Ovary (tissue), 9 donors: ENCODE data around the gene TMEM109. TPM values are rescaled to one million over a fixed set of nuclear protein-coding genes. Genes with fewer than 3 reads are reported as not detected.

ENCODE experiments used
- DNase-seq, 5 donors: peaks; one replicate each; pipeline ENCODE4 v3.0.0-alpha.2; 2019 to 2020
- H3K27ac ChIP-seq, 2 donors: fragments of 200-600 bp; one replicate each; pipeline versions ENCODE4 v1.5.1 to v1.8.0; 2019 to 2022
- H3K27me3 ChIP-seq: fragments of 200-600 bp; one replicate; pipeline ENCODE4 v1.8.0; 2022
- H3K36me3 ChIP-seq: fragments of 200-600 bp; sonication (generic); one replicate; pipeline ENCODE4 v1.5.1; 2019
- H3K4me1 ChIP-seq: one replicate; pipeline ENCODE4 v1.8.1; 2013; ENCODE audit warnings: mild to moderate bottlenecking, moderate library complexity; ENCODE audit not compliant: insufficient read depth
- H3K4me3 ChIP-seq: fragments of 200-600 bp; sonication (generic); one replicate; pipeline ENCODE4 v1.5.1; 2017
- H3K9me3 ChIP-seq, 2 donors: fragments of 200-600 bp in 1 of 2; sonication (generic) in 1 of 2; one replicate each; pipeline versions ENCODE4 v1.5.1 to v1.8.1; 2013 to 2019; ENCODE audit warnings: mild to moderate bottlenecking in 1 of 2, moderate library complexity in 1 of 2
- CTCF ChIP-seq, 3 donors: fragments of 450-650 bp in 2 of 3; fragments of 200-600 bp in 1 of 3; IDR thresholded peaks; one replicate each; pipeline versions ENCODE4 v1.5.1 to v1.8.0; 2016 to 2022; ENCODE audit warnings: antibody characterized with exemption in 3 of 3, mild to moderate bottlenecking in 1 of 3
- EP300 ChIP-seq: sonication (generic); formaldehyde crosslinking; IDR thresholded peaks from one replicate; pipeline ENCODE4 v1.6.1; 2017; ENCODE audit warnings: antibody characterized with exemption
- POLR2A ChIP-seq: fragments of 450-650 bp; IDR thresholded peaks from one replicate; pipeline ENCODE4 v1.6.1; 2017; ENCODE audit warnings: antibody characterized with exemption, mild to moderate bottlenecking, moderate library complexity
- WGBS, 3 donors: extraction: QIAGEN DNeasy Blood & Tissue Kit in 1 of 3; methylation state at CpG; one replicate each; pipeline versions ENCODE4 v1.1.5 to v1.1.7; 2013 to 2017; 5-methylcytosine and 5-hydroxymethylcytosine counted together
- intact Hi-C, 4 donors: fragments of 100-400 bp; cut with DNase I; formaldehyde crosslinking; loops; one replicate each; pipeline versions ENCODE4 v1.11.0 to v1.15.1; 2022 to 2023
- polyA plus RNA-seq, 2 donors: library from polyadenylated mRNA; stranded (reverse); fragments of 200-250 nt in 1 of 2; fragments of 350-450 nt in 1 of 2; fragmentation: Illumina TruSeq in 1 of 2; extraction: RNeasy Lipid Tissue Mini Kit (QIAGEN cat#74804) in 1 of 2; gene quantifications; one replicate each; pipeline ENCODE4 v1.2.3, GENCODE V29; 2013 to 2014
- total RNA-seq, 7 donors: library from RNA; depleted of rRNA in 2 of 7; stranded (reverse); fragments of >200 nt in 2 of 7; fragmentation: NEBNext Ultra II Directional in 3 of 7; extraction: Animal tissue kit (Norgen Biotek cat#: 25700) in 3 of 7; gene quantifications; one replicate each; pipeline versions ENCODE4 v1.1.0 to v1.2.4, GENCODE V29; 2016 to 2023
- donor health status: DM: no; HTN: no; CAD: no; lungs with moderate emphysema.
- donor health status: DM: no; HTN: no; CAD: no.
- donor health status: Bipolar disorder and iron deficiency.
- donor health status: DM: yes; HTN: yes; CAD: no.
- donor health status: DM: no; HTN: no; CAD: no.
- donor health status: DM: yes; HTN: yes; CAD: no.

Gene TMEM109
- total and polyA plus RNA-seq, 9 donors: 88.7 to 145 (median 121) TPM

GRCh38 chr11:60941371-60942119, 27.6 kb downstream of the TMEM109 start:
- Histone ChIP-seq H3K27me3 (no peaks in the 10 kb centered on the region), H3K9me3 (no peaks in the 10 kb centered on the region), H3K4me3 (no peak overlapping the region), H3K4me1 (no peaks in the 10 kb centered on the region), H3K27ac (no peak overlapping the region), H3K36me3 (no peaks in the 10 kb centered on the region)
- DNase-seq: no peak
- WGBS, 3 donors: 79 to 90% (median 87%) methylated on average over 6 of the region's 6 CpGs
- TF ChIP-seq EP300: no peak
- no peak for TF ChIP-seq CTCF (IDR thresholded peaks at IDR 0.05)
- TF ChIP-seq POLR2A: no peak
- intact Hi-C loops: no loop called here

DNA sequence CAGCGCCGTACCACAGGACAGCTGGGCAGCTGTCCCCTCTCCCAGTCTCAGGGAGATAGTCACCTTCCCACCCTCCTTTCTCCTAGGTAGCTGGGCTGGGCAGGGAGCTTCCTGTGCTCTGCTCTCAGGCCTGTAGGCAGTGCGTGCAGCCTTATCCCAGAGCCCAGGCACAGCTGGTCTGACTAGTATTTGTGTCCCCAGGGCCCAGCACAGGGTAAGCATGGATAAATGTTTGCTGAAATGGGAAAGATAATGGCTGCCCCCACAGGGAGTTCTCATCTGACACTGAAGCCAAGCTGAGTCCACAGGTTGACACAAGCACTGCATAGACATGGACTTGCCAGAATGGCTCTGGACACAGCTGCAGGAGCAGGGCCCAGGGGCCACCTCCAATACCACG, 28.3 kb downstream of the TMEM109 start:
- Histone ChIP-seq H3K9me3 (no peaks in the 10 kb centered on the region), H3K27me3 (no peaks in the 10 kb centered on the region), H3K27ac (no peak overlapping the region), H3K4me3 (no peak overlapping the region), H3K36me3 (no peaks in the 10 kb centered on the region), H3K4me1 (no peaks in the 10 kb centered on the region)
- 85 to 96% (median 92%) methylated on average over 4 of the region's 4 CpGs for WGBS, 3 donors
- no peak for DNase-seq
- intact Hi-C loops: no loop called here
- TF ChIP-seq EP300: no peak
- no peak for TF ChIP-seq CTCF (IDR thresholded peaks at IDR 0.05)
- TF ChIP-seq POLR2A: no peak

DNA sequence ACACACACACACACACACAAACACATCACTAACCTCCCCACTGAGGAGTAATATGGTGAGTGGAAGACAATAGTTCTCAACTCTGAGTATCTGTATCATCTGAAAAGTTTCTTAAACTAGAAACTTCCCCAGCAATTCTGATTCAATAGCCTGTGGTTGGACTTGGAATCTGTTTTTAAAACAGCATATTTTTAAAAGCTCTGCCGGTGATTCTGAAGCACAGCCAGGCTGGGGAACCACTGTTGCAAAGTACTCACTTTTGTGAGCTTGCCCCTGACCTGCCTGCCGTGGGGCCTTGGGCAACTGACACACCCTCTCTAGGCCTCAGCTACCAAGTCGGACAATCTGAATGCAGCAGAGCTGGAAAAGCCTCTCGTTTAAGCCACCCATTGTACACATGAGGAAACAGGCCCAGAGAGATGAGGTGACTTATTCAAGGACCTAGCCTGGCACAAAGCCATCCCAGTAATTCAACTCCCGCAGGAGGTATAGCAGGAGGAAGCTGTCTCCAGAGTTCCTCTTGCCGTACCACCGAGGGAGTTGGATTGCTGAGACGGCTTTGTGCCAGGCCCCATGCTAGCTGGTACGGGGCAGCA, 29.1 kb downstream of the TMEM109 start:
- Histone ChIP-seq H3K27me3 (no peaks in the 10 kb centered on the region), H3K9me3 (no peaks in the 10 kb centered on the region), H3K4me3 (no peak overlapping the region), H3K36me3 (no peaks in the 10 kb centered on the region), H3K27ac (no peak overlapping the region), H3K4me1 (no peaks in the 10 kb centered on the region)
- intact Hi-C loops: no loop called here
- TF ChIP-seq POLR2A: no peak
- no peak for TF ChIP-seq CTCF (IDR thresholded peaks at IDR 0.05)
- no peak for TF ChIP-seq EP300
- WGBS, 3 donors: 10 to 29% (median 27%) methylated on average over 9 of the region's 9 CpGs
- no peak for DNase-seq

- H3K27ac ChIP-seq: no peak overlapping the region
- no peaks in the 10 kb centered on the region for H3K9me3 ChIP-seq
- no peak for DNase-seq
- H3K4me1 ChIP-seq: no peaks in the 10 kb centered on the region
- no peaks in the 10 kb centered on the region for H3K36me3 ChIP-seq
- WGBS, 3 donors: 88 to 93% (median 89%) methylated on average over 11 of the region's 11 CpGs
- H3K27me3 ChIP-seq: no peaks in the 10 kb centered on the region
- intact Hi-C loops: no loop called here
- H3K4me3 ChIP-seq: no peak overlapping the region
- TF ChIP-seq POLR2A (no peak), CTCF (IDR thresholded peaks at IDR 0.05) (no peak), EP300 (no peak)
These were observed 30.7 kb downstream of the TMEM109 start for GRCh38 chr11:60944490-60945294.
